ENCODE measurements around the gene DYNC1I1.

GRCh38 chr7:95904099-95904498, 131.7 kb downstream of the DYNC1I1 start:
- no peak for TF ChIP-seq EZH2 (IDR thresholded peaks at IDR 0.05; ENCODE audit: insufficient read depth, poor library complexity, severe bottlenecking)
- no peak for TF ChIP-seq EZH2phosphoT487 (IDR thresholded peaks at IDR 0.05; ENCODE audit: insufficient read depth, low read depth)
